CD14-positive monocyte (primary cell): ENCODE data around the gene FEZF1. TPM values are rescaled to one million over a fixed set of nuclear protein-coding genes. Genes with fewer than 3 reads are reported as not detected.

Experiments
- DNase-seq, 3 donors: peaks; one replicate each; pipeline ENCODE4 v3.0.0-alpha.2; 2011 to 2022
- H2AFZ ChIP-seq: 2 replicates; pipeline ENCODE4 v1.6.0; 2012; ENCODE audit warnings: mild to moderate bottlenecking, low read depth, low read length, inconsistent platforms; ENCODE audit not compliant: insufficient read depth, poor library complexity, severe bottlenecking
- H3K27ac ChIP-seq, 2 donors: 1 replicate in 1 of 2; 2 replicates in 1 of 2; pipeline ENCODE4 v1.5.1; 2012 to 2013; ENCODE audit warnings: low read length in 2 of 2, control low read depth in 1 of 2, inconsistent platforms in 1 of 2, low read depth in 1 of 2, mild to moderate bottlenecking in 1 of 2
- H3K27me3 ChIP-seq, 2 donors: one replicate each; pipeline versions ENCODE4 v1.6.0 to v1.6.1; 2011 to 2013; ENCODE audit warnings: low read length in 2 of 2; ENCODE audit not compliant: control insufficient read depth in 2 of 2, insufficient read depth in 2 of 2
- H3K36me3 ChIP-seq, 2 donors: replicated peaks in 1 of 2; 1 replicate in 1 of 2; 2 replicates in 1 of 2; pipeline versions ENCODE4 v1.5.1 to v1.6.1; 2012 to 2013; ENCODE audit warnings: low read length in 2 of 2, control low read depth in 1 of 2, inconsistent platforms in 1 of 2, mild to moderate bottlenecking in 1 of 2; ENCODE audit not compliant: insufficient read depth in 2 of 2, control insufficient read depth in 1 of 2
- H3K4me1 ChIP-seq, 2 donors: 1 replicate in 1 of 2; 2 replicates in 1 of 2; pipeline versions ENCODE4 v1.5.1 to v1.6.1; 2012 to 2013; ENCODE audit warnings: low read length in 2 of 2, control low read depth in 1 of 2, inconsistent platforms in 1 of 2, mild to moderate bottlenecking in 1 of 2, moderate library complexity in 1 of 2; ENCODE audit not compliant: insufficient read depth in 2 of 2, control insufficient read depth in 1 of 2
- H3K4me2 ChIP-seq: replicated peaks from 2 replicates; pipeline ENCODE3; 2012; ENCODE audit warnings: low read length, moderate library complexity, mild to moderate bottlenecking; ENCODE audit not compliant: poor library complexity, severe bottlenecking; ENCODE audit errors: extremely low read depth
- H3K4me3 ChIP-seq, 3 experiments: fragments of 200-600 bp in 1 of 3; sonication (generic) in 1 of 3; replicated peaks in 1 of 3; 1 replicate in 2 of 3; 2 replicates in 1 of 3; pipeline ENCODE4 v1.5.1; 2011 to 2013; ENCODE audit warnings: low read length in 3 of 3, mild to moderate bottlenecking in 3 of 3, control low read depth in 2 of 3, low read depth in 2 of 3, inconsistent platforms in 1 of 3, moderate library complexity in 1 of 3
- H3K79me2 ChIP-seq: 2 replicates; pipeline ENCODE4 v1.6.0; 2012; ENCODE audit warnings: mild to moderate bottlenecking, control low read depth, inconsistent platforms, low read length, moderate library complexity; ENCODE audit not compliant: insufficient read depth
- H3K9ac ChIP-seq: 2 replicates; pipeline ENCODE4 v1.6.0; 2017; ENCODE audit warnings: low read length, mild to moderate bottlenecking; ENCODE audit not compliant: insufficient read depth, poor library complexity, severe bottlenecking
- H3K9me3 ChIP-seq, 2 donors: replicated peaks in 1 of 2; 1 replicate in 1 of 2; 2 replicates in 1 of 2; pipeline versions ENCODE4 v1.5.1 to v1.6.1; 2012 to 2013; ENCODE audit warnings: low read length in 2 of 2, control low read depth in 1 of 2; ENCODE audit not compliant: control insufficient read depth in 1 of 2, insufficient read depth in 1 of 2
- H4K20me1 ChIP-seq: 2 replicates; pipeline ENCODE4 v1.6.0; 2012; ENCODE audit warnings: mild to moderate bottlenecking, low read length, control low read depth, moderate library complexity; ENCODE audit not compliant: insufficient read depth
- H3K27ac Mint-ChIP-seq, 7 donors: one replicate each; pipeline ENCODE4 v1.8.0; 2020; ENCODE audit warnings: mild to moderate bottlenecking in 7 of 7, mixed read lengths in 7 of 7, moderate library complexity in 6 of 7, inconsistent platforms in 2 of 7
- H3K27me3 Mint-ChIP-seq, 3 donors: one replicate each; pipeline ENCODE4 v1.8.0; 2021 to 2022; ENCODE audit warnings: low read depth in 3 of 3, mild to moderate bottlenecking in 3 of 3, mixed read lengths in 3 of 3, moderate library complexity in 3 of 3, inconsistent platforms in 1 of 3
- H3K36me3 Mint-ChIP-seq, 2 donors: one replicate each; pipeline ENCODE4 v1.8.0; 2020; ENCODE audit warnings: mixed read lengths in 2 of 2, inconsistent platforms in 1 of 2, mild to moderate bottlenecking in 1 of 2
- H3K4me1 Mint-ChIP-seq: one replicate; pipeline ENCODE4 v1.8.0; 2020; ENCODE audit warnings: mild to moderate bottlenecking, mixed read lengths
- H3K4me3 Mint-ChIP-seq, 2 donors: one replicate each; pipeline ENCODE4 v1.8.0; 2020; ENCODE audit warnings: mild to moderate bottlenecking in 2 of 2, mixed read lengths in 2 of 2, moderate library complexity in 1 of 2
- H3K9me3 Mint-ChIP-seq, 7 donors: one replicate each; pipeline ENCODE4 v1.8.0; 2020 to 2022; ENCODE audit warnings: mixed read lengths in 7 of 7, mild to moderate bottlenecking in 6 of 7, moderate library complexity in 6 of 7, inconsistent platforms in 2 of 7
- WGBS: methylation state at CpG from one replicate; pipeline ENCODE4 v1.1.5; 2013; ENCODE audit warnings: missing lambda C conversion rate; ENCODE audit not compliant: insufficient coverage; 5-methylcytosine and 5-hydroxymethylcytosine counted together
- intact Hi-C, 2 donors: fragments of 100-400 bp; cut with micrococcal nuclease; formaldehyde crosslinking; loops; one replicate each; pipeline versions ENCODE4 v1.15.0 to v1.15.1; 2023
- polyA plus RNA-seq, 3 donors: library from polyadenylated mRNA; depleted of rRNA in 1 of 3; unstranded in 2 of 3; stranded (reverse) in 1 of 3; fragments of 300-500 nt in 2 of 3; fragments of >200 nt in 1 of 3; fragmentation: Illumina TruSeq in 2 of 3; gene quantifications; 1 replicate in 2 of 3; 2 replicates in 1 of 3; pipeline ENCODE4 v1.2.3, GENCODE V29; 2012 to 2021
- TF ChIP-seq, protein P1 (sequence below): fragments of 200-600 bp; IDR thresholded peaks from one replicate; pipeline ENCODE4 v1.8.0; 2022; ENCODE audit warnings: antibody characterized with exemption, mild to moderate bottlenecking

The FEZF1 gene
- polyA plus RNA-seq, 3 donors = not detected

DNA sequence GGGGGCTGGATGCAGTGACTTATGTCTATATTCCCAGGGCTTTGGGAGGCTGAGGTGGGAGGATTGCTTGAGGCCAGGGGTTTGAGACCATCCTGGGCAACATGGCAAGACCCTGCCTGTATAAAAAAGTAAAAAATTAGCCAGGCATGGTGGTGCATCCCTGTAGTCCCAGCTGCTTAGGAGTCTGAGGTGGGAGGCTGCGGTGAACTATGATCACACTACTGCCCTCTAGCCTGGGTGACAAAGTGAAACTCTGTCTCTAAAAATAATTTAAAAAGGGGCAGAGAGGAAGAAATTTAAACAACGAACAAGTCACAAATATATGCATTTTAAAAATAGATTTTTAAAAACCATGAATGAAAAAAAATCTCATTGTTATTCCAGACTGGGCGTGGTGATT is 46.2 kb upstream of the FEZF1 start:
- H3K27me3 Mint-ChIP-seq = no peaks in the 10 kb centered on the region
- TF ChIP-seq, protein P1, sequence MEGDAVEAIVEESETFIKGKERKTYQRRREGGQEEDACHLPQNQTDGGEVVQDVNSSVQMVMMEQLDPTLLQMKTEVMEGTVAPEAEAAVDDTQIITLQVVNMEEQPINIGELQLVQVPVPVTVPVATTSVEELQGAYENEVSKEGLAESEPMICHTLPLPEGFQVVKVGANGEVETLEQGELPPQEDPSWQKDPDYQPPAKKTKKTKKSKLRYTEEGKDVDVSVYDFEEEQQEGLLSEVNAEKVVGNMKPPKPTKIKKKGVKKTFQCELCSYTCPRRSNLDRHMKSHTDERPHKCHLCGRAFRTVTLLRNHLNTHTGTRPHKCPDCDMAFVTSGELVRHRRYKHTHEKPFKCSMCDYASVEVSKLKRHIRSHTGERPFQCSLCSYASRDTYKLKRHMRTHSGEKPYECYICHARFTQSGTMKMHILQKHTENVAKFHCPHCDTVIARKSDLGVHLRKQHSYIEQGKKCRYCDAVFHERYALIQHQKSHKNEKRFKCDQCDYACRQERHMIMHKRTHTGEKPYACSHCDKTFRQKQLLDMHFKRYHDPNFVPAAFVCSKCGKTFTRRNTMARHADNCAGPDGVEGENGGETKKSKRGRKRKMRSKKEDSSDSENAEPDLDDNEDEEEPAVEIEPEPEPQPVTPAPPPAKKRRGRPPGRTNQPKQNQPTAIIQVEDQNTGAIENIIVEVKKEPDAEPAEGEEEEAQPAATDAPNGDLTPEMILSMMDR = no peak
- no peak for DNase-seq
- no peaks in the 10 kb centered on the region for H3K4me1 Mint-ChIP-seq
- Histone ChIP-seq H3K36me3 (no peaks in the 10 kb centered on the region), H3K4me2 (no peak overlapping the region), H3K9me3 (no peaks in the 10 kb centered on the region), H3K27me3 (no peaks in the 10 kb centered on the region), H2AFZ (no peak overlapping the region), H4K20me1 (no peaks in the 10 kb centered on the region), H3K27ac (no peak overlapping the region), H3K4me3 (no peak overlapping the region), H3K9ac (no peak overlapping the region), H3K4me1 (no peaks in the 10 kb centered on the region), H3K79me2 (no peaks in the 10 kb centered on the region)
- no peak overlapping the region for H3K4me3 Mint-ChIP-seq
- H3K27ac Mint-ChIP-seq = no peak overlapping the region
- H3K9me3 Mint-ChIP-seq = no peaks in the 10 kb centered on the region
- no peaks in the 10 kb centered on the region for H3K36me3 Mint-ChIP-seq
- intact Hi-C loops = no loop called here
- 100% methylated on average over 1 of the region's 3 CpGs for WGBS

DNA sequence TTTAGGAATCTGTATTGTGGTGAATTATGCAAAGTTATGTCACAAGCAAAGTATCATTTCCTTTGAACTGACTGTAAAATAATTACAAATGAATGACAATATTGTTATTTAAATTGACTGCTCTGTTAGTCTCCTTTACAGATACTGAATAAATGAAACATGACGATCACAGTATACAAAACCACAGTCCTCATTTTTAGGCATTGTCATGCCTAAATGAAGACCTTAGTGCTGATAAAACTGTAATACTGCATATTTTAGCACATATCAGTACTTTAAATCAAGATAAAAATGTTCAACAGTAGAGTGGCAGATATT is 39.7 kb upstream of the FEZF1 start:
- intact Hi-C loops = no loop called here
- Histone ChIP-seq H3K4me1 (no peaks in the 10 kb centered on the region), H3K4me2 (no peak overlapping the region), H3K27me3 (no peaks in the 10 kb centered on the region), H3K27ac (no peak overlapping the region), H3K9me3 (no peaks in the 10 kb centered on the region), H3K9ac (no peak overlapping the region), H4K20me1 (no peaks in the 10 kb centered on the region), H3K36me3 (no peaks in the 10 kb centered on the region), H3K4me3 (no peak overlapping the region), H3K79me2 (no peaks in the 10 kb centered on the region), H2AFZ (no peak overlapping the region)
- H3K27me3 Mint-ChIP-seq = no peaks in the 10 kb centered on the region
- WGBS = no CpG with 5 or more reads among the region's 1 CpG
- TF ChIP-seq, protein P1 = no peak
- no peak for DNase-seq
- no peak overlapping the region for H3K4me3 Mint-ChIP-seq
- no peaks in the 10 kb centered on the region for H3K36me3 Mint-ChIP-seq
- no peaks in the 10 kb centered on the region for H3K4me1 Mint-ChIP-seq
- H3K27ac Mint-ChIP-seq = no peak overlapping the region
- H3K9me3 Mint-ChIP-seq = peaks cover 0 to 2% (median 0%) of the 10 kb centered on the region in 7 donors
